GM12864 (cell line): ENCODE results near the gene STXBP4.

Experiments
- DNase-seq: peaks from one replicate; pipeline ENCODE4 v3.0.0-alpha.2; 2011; ENCODE audit warnings: low read depth
- H3K4me3 ChIP-seq: 2 replicates; pipeline ENCODE4 v1.5.1; 2011; ENCODE audit warnings: mild to moderate bottlenecking, low read depth, low read length, control low read depth
- CTCF ChIP-seq: IDR thresholded peaks from 2 replicates; pipeline ENCODE4 v1.5.1; 2011; ENCODE audit warnings: low read depth, mild to moderate bottlenecking, moderate library complexity, low read length, control low read depth, inconsistent platforms; ENCODE audit errors: missing control alignments

STXBP4 gene

GRCh38 chr17:55149485-55149884, 180.9 kb downstream of the STXBP4 start:
- TF ChIP-seq CTCF: no peak
- no peak overlapping the region for H3K4me3 ChIP-seq
- DNase-seq: no peak

- H3K4me3 ChIP-seq: no peak overlapping the region
- no peak for DNase-seq
- TF ChIP-seq CTCF: no peak
Measured at GRCh38 chr17:55152236-55152635, 183.7 kb downstream of the STXBP4 start.

GRCh38 chr17:55154101-55154500, 185.5 kb downstream of the STXBP4 start:
- no peak for TF ChIP-seq CTCF
- H3K4me3 ChIP-seq: no peak overlapping the region
- DNase-seq: no peak

GRCh38 chr17:55155856-55156560, 187.4 kb downstream of the STXBP4 start:
- TF ChIP-seq CTCF: no peak
- no peak for DNase-seq
- no peak overlapping the region for H3K4me3 ChIP-seq

GRCh38 chr17:55157165-55157564, 188.6 kb downstream of the STXBP4 start:
- TF ChIP-seq CTCF: no peak
- no peak overlapping the region for H3K4me3 ChIP-seq
- DNase-seq: no peak

- no peak overlapping the region for H3K4me3 ChIP-seq
- TF ChIP-seq CTCF: no peak
- DNase-seq: no peak
Measured at GRCh38 chr17:55158439-55158838, 189.9 kb downstream of the STXBP4 start.

- TF ChIP-seq CTCF: no peak
- DNase-seq: no peak
- H3K4me3 ChIP-seq: no peak overlapping the region
Measured at GRCh38 chr17:55159251-55159650, 190.7 kb downstream of the STXBP4 start.
